NCI-H2107 treated with DMSO at 0.1 percent for 48 hours (cell line): ENCODE results near the gene DSN1.

Experiments used
- DNase-seq: peaks from one replicate; lab custom pipeline; 2025; ENCODE audit not compliant: unreplicated experiment; lab: John Stamatoyannopoulos, UW

Gene DSN1

GRCh38 chr20:36796117-36796516 is 22.6 kb upstream of the DSN1 start:
- DNase-seq = no peak

GRCh38 chr20:36795691-36796090 is 22.1 kb upstream of the DSN1 start:
- no peak for DNase-seq

- no peak for DNase-seq
Measured at GRCh38 chr20:36794116-36794474, 20.5 kb upstream of the DSN1 start.

- no peak for DNase-seq
Measured at GRCh38 chr20:36793294-36794115, 19.9 kb upstream of the DSN1 start.

- no peak for DNase-seq
Measured at GRCh38 chr20:36792422-36792821, 18.9 kb upstream of the DSN1 start.

- no peak for DNase-seq
Measured at GRCh38 chr20:36791862-36792261, 18.3 kb upstream of the DSN1 start.

GRCh38 chr20:36786663-36787062 is 13.1 kb upstream of the DSN1 start:
- DNase-seq = no peak

- no peak for DNase-seq
Measured at GRCh38 chr20:36786246-36786645, 12.7 kb upstream of the DSN1 start.

GRCh38 chr20:36785308-36785707 is 11.7 kb upstream of the DSN1 start:
- DNase-seq = no peak

GRCh38 chr20:36784900-36785299 is 11.3 kb upstream of the DSN1 start:
- DNase-seq = no peak

- DNase-seq = no peak
Measured at GRCh38 chr20:36784116-36784515, 10.6 kb upstream of the DSN1 start.

- no peak for DNase-seq
Measured at GRCh38 chr20:36779656-36780025, 6.1 kb upstream of the DSN1 start.

GRCh38 chr20:36778831-36779655 is 5.5 kb upstream of the DSN1 start:
- DNase-seq = no peak

GRCh38 chr20:36777576-36777975 is 4.0 kb upstream of the DSN1 start:
- no peak for DNase-seq

- no peak for DNase-seq
Measured at GRCh38 chr20:36777167-36777566, 3.6 kb upstream of the DSN1 start.

GRCh38 chr20:36775826-36776225 is 2.3 kb upstream of the DSN1 start:
- no peak for DNase-seq

- DNase-seq = no peak
Measured at GRCh38 chr20:36775196-36775595, 1.6 kb upstream of the DSN1 start.

GRCh38 chr20:36773107-36773596 is 411 bp downstream of the DSN1 start:
- no peak for DNase-seq

GRCh38 chr20:36770680-36771079 is 2.9 kb downstream of the DSN1 start:
- DNase-seq = no peak

- no peak for DNase-seq
Measured at GRCh38 chr20:36768768-36769430, 4.7 kb downstream of the DSN1 start.

- no peak for DNase-seq
Measured at GRCh38 chr20:36761125-36761524, 12.4 kb downstream of the DSN1 start.

GRCh38 chr20:36760647-36761046 is 12.9 kb downstream of the DSN1 start:
- DNase-seq = no peak
